ENCODE data around the gene SSH2. TPM values are rescaled to one million over a fixed set of nuclear protein-coding genes. Genes with fewer than 3 reads are reported as not detected.

Gene SSH2
- polyA plus RNA-seq, 10 donors: 15.4 to 27.2 (median 22.3) TPM

DNA sequence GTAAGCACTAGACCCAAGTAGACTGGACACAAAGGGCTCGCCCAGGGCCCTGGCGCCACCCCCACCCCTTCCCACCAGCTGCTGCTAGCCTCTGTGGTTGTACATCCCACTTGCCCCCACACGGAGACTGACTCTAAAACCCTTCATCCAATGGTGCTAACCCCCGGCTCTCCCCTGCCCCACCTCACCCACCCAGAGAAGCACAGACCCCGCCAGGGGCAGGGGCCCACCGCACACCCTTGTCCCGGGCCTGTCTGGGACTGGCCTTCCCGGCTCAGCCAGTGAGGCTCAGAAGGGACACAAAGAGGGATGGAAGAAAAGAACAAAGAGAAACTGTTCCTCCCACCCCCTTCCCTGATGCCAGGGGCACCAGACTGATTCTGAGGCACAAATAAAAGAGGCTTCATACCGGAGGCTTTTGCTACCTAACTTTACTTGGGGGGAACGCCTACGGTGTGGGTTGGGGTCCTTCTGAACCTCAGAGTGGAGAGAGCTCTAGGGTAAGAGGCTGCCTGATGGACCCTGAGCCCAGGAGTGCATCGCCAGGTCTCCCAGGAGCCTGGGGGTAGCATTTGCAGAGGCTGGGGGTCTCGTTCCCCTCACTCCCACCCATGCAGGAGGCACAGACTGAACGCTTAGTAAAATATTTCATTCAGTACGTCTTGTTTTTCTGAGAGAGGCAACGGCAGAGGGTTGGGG, 315.5 kb downstream of the SSH2 start:
- DNase-seq: peak in 1 of 3 donors; percentile 21

DNA sequence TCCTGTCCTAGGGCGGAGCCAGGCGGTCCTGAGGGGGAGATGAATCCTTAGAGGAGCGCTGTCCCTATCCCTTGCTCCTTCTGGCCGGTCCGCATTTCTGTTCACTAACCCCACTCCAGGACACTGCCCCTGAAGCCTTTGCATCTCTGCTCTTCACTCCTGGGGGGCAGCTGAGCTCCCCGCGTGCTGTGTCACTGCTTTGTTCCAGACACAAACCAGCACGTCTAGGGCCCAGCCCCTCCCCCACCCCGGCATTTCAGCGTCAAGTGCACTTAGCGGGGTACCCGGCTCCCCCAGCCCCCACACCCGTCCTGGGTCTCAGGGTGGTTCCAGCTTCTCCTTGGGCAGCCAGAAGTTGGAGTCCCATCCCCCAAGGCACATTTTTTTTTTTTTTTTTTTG, 316.2 kb downstream of the SSH2 start:
- DNase-seq: no peak

DNA sequence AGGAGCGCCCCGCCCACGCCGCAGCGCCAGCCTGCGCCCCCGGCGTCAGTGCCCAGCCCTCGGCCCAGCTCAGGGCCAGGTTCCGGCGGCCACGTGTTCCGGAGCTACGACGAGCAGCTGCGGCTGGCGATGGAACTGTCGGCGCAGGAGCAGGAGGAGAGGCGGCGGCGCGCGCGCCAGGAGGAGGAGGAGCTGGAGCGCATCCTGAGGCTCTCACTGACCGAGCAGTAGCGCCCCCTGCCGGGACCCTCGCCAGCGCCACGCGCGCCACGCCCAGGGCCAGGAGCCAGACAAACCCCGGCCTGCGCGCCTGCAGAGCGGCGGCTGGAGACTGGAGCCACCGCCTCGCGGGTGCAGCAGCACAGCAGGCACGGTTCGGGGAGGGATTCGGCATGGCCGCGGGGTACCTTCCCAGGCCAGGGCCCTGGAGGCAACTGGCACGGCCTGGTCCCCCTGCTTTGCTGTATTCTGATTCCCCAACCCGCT, 316.6 kb downstream of the SSH2 start:
- peak; percentile 87 to 97 (median 95) for DNase-seq

DNA sequence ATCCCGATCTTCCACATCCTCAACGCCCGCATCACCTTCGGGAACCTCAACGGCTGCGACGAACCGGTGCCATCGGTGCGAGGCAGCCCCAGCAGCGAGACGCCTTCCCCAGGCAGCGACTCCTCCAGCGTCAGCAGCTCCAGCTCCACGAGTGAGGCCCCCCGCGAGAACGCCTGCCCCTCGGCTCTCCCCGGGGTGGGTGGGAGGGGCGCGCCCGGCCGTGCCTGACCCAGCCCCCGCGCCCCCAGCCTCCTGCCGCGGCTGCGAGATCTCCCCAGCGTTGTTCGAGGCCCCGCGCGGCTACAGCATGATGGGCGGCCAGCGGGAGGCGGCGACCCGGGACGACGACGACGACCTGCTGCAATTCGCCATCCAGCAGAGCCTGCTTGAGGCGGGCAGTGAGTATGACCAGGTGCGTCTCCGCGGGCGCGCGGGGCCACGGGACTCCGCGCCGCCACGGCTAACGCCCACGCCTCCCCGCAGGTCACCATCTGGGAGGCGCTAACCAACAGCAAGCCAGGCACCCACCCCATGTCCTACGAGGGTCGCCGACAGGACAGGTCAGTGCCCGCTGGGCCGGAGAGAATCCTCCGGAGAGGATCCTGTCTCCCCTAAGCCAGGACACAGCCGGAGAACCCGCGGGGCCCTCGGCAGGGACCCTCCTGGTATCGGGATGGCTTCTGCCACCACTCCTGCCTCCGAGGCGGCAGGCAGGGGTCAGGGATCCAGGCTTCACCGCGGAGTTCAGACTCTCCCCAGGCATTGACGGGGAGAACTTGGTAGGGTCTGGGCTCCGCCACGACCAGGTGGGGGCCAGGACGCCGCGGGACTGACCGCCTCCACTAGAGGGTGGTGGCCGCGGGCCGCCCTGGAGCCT, 317.4 kb downstream of the SSH2 start:
- DNase-seq: no peak

DNA sequence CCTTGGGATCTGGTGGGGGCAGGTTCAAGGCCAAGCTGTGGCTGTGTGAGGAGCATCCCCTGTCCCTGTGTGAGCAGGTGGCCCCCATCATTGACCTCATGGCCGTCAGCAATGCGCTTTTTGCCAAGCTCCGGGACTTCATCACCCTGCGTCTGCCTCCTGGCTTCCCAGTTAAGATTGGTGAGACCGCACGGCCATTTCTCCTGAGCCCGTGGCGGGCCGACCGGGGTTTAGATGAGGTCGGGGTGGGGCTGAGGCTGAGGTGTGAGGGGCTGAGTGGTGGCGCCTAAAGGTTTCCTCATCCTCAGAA, 318.0 kb downstream of the SSH2 start:
- no peak for DNase-seq

DNA sequence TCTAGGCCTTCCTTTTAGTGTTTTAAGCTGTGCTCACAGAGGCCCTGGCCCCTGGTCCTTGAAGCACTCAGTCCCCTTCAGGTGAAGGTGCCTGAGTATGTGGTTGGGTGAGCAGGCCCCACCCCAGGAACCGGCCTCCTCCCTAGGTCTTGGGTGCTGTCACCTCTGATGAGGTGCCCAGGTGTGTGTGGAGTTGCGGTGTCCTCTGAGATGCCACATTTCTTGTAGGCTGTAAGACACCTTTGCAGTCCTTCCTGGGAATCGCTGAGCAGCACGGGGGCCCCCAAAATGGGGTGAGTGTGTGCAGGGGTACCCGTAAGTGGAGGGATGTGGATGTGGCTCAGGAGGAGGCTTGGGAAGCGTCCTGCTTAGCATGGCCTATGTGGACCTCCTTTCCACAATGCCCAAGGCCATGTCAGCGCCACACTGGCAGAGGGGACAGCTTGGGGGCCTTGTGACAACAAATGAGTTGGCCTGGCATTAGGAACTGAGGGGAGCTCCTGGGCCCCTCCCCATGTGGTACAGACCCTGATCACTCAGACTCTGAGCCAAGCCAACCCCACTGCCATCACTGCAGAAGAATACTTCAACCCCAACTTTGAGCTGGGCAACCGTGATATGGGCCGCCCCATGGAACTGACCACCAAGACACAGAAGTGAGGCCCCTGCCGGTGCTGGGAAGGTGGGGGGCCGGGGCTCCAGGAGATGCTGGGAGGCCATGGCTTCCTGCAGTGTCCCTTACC, 318.5 kb downstream of the SSH2 start:
- DNase-seq: peak in 1 of 3 donors; percentile 11

DNA sequence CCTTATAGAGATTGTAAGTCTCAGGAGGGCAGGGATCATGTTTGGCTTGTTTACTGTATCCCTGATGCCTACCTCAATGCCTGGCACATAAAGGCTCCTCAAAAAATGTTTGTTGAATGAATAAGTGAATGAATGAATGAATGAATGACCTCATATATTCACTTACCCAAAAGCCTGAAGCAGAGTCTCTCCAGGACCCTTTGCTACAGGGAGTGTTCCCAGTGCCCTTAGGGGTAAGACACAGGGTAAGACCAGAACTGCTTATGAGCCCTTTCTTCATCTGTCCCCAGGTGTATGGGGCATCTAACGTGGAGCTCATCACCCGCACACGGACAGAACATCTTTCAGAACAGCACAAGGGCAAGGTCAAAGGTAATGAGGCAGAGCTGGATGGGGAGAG, 319.6 kb downstream of the SSH2 start:
- no peak for DNase-seq

DNA sequence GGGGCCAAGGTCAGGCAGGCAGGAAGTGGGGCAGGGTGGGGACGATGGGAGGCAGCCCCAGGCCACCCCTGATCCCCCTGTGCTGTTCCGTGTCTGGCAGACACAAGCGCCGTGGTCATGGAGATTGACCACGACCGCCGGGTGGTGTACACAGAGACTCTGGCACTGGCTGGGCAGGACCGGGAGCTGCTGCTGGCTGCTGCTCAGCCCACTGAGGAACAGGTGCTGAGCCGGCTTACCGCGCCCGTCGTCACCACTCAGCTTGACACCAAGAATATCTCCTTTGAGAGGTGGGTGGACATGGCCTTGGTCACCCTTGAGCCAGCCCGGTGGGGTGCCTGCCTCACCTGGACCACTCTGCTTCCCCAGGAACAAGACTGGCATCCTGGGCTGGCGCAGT, 321.0 kb downstream of the SSH2 start:
- DNase-seq: no peak

DNA sequence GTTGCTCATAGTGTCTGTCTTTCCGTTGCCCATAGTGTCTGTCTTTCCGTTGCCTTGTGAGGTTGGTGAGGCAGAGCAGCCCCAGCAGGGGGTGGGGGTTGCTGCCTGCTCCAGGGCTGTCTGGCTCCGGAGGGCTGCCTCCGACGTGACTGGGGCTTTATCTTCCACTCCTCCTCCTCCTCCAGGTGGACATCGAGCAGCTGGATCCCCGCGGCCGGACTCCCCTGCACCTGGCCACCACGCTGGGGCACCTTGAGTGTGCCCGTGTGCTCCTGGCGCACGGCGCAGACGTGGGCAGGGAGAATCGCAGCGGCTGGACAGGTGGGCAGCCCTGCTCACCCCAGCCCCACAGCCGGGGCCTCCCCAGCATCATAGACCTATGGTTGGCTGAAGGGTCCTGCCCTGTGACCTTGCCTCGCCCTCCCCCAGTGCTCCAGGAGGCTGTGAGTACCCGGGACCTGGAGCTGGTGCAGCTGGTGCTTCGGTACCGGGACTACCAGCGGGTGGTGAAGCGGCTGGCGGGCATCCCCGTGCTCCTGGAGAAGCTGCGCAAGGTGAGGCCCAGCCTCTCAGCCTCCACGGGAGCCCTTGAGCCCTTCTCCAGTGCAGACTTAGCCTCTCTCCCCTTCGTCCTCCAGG, 322.4 kb downstream of the SSH2 start:
- DNase-seq: no peak

DNA sequence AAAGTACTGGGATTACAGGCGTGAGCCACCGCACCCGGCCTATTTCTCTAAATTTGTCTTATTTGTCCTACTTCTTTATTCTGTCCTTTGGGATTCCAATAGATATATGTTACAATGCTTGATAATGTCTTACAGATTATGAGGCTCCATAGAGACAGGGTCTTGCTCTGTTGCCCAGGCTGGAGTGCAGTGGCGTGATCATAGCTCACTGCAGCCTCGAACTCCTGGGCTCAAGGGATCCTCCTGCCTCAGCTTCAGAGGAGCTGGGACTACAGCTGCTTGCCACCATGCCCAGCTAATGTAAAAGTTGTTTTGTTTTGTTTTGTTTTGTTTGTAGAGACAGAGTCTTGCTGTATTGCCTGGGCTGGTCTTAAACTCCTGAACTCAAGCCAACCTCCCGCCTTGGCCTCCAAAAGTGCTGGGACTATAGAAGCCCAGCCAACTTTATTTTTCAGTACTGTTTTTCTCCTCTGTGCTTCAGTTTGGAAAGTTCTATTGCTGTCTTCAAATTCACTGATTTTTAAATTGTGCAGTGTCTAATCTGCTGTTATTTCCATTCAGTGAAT, 326.8 kb downstream of the SSH2 start:
- DNase-seq: peak in 2 of 3 donors; percentile 80 to 87

DNA sequence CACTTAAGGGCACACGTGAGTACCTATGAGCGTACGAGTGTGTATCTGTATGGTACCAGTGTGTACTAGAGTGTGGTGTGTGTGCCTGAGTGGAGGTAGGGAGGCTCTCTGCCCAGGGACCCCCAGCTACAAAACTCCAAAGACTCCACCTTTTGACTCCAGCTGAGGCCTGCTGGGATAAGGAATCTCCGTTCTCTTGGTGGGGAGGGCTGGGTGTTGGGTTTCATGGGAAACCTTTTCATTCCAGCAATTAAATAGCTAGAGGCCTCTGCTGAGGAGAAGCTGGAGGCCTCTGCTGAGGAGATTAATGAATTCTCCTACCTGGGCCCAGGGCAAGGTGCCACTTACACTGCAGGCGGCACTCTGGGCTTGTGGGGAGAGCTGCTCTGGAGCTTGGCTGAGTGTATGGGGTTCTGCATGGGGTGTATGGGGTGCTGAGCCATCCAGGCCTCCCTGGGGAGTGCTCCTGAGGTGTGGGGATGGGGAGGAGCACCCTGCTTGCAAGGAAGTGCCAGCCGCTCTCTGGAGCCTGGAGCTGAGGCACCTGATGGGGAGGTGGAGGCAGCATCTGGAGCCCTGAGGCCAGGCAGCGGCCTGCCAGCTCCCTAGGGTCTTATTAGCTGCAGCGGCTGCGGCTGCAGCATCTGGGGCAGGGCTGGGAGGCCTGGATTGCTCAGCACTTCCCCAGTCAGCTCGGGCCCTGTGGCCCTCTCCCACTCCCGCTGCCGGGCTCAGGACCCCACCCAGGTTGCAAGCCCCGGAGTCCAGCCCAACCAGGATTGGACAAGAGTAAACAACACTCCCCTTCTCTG, 332.5 kb downstream of the SSH2 start:
- DNase-seq: no peak

DNA sequence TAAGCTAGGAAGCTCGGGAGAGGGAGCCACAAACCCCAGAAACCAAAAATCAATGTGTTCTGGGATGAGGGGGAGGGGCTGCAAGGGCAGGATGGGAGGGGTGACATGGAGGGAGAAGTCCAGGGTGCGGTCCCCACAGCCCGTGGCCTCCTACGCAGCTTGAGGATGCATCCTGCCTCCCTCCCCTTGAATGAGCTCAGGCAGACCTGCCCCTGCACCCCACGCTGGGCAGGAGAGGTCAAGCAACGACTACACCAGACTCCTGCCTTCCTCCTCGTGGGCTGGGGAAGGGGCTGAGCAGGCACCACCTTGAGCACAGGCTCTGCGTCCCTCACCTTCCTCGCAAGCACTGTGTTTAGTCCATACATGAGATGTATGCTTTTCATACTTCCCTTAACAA, 333.2 kb downstream of the SSH2 start:
- DNase-seq: no peak

DNA sequence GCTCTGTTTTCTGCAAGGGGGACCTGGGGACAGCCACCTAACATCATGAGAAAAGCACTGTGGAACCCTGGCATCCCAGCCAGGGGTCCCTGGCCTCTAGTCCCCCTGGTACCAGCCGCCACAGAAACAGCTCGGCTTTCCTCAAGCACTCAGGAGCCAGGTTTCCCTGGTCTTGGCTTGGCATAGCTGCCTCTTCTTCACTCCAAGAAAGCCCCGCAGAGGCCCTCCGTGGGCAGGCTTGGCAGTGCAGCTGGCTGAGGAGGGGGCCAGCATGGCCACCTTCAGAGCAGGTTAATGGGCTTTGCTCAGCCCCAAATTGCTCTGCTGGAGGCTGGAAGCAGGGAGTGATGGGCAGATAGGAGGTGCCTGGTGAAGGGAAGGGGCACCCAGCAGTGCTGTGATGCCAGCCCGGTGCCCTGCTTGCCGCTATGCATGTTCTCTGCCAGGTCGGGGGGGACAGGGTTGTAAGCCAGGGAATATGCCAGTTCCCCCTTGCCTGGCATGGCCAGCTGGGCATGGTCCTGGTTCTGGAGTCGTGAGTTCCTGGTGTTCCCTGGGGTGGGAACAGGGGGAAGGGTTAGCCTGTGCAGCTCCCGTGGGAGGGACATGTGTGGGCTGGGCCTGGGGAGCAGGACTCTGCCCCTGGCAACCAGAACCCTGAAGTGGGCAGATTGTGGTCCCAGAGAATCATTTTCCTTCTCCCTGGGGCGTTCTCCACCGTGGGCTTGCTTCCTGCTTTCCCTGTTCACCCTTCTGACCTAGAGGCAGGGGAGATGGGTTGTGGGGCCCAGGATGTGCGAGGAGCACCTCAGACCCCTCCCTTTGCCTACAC, 333.9 kb downstream of the SSH2 start:
- DNase-seq: no peak

DNA sequence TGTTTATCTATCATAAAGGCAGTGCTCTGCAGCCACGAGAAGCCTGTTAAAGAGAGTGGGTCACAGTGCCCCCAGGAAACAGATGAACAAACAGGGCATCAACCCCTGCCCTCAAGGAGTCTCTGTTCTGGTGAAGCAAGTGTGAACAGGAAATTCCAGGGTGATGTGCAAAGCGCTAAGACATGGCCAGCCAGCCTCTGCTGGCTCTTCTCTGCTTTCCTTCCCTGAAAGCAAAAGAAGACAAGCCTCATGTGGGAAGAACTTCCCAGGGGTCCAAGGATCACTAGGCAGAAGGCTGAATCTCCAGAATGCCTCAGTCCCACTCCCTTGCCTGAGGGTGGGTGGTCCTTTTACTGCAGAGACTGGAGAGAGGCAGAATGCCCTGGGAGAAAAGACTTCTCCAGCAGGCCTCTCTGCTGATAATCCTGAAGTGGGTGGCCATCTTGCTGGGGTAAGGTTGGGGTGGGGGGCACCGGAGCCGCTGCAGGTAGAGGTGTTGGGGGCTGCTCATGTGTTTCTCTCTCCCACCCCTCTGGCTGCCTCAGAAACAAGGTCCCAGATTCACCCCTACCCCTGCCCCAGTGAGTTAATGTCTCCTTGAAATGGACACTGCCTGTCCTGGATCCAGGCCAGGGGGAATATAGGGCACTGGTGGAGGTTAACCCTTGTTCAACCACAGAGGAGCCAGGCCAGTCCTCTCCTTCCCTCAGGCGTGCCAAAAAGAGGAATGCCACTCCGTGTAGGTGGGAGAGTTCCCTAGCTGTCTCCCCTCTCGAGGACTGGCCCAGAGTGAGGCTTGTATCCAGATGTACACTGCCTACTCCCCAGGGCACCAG, 334.7 kb downstream of the SSH2 start:
- no peak for DNase-seq

DNA sequence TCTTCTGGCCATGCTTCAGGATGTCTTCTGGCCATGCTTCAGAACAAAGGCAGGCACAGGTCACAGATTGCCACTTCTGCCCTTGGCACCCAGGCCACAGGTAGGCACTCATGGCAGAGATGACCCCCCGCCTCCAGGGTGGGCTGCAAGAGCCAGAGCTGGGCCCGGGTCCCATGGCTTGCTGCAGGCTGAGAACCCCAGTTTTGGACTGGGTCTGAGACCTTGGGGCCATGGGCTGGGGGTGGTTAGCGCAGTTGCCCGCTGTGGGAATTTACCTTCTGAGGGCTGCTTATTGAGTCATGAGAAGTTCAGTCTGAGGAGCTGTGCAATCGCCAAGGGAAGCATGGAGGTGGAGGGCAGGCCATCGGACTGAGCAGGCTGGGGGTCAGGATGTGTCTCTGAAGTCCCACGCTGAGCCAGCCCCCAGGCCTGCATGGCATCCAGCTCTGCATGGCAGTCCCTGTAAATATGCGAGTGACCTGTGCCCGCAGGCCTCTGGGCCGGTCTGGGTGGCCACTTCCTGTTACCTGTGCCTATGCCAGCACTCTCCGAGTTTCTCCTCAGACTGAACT, 335.4 kb downstream of the SSH2 start:
- DNase-seq: no peak

DNA sequence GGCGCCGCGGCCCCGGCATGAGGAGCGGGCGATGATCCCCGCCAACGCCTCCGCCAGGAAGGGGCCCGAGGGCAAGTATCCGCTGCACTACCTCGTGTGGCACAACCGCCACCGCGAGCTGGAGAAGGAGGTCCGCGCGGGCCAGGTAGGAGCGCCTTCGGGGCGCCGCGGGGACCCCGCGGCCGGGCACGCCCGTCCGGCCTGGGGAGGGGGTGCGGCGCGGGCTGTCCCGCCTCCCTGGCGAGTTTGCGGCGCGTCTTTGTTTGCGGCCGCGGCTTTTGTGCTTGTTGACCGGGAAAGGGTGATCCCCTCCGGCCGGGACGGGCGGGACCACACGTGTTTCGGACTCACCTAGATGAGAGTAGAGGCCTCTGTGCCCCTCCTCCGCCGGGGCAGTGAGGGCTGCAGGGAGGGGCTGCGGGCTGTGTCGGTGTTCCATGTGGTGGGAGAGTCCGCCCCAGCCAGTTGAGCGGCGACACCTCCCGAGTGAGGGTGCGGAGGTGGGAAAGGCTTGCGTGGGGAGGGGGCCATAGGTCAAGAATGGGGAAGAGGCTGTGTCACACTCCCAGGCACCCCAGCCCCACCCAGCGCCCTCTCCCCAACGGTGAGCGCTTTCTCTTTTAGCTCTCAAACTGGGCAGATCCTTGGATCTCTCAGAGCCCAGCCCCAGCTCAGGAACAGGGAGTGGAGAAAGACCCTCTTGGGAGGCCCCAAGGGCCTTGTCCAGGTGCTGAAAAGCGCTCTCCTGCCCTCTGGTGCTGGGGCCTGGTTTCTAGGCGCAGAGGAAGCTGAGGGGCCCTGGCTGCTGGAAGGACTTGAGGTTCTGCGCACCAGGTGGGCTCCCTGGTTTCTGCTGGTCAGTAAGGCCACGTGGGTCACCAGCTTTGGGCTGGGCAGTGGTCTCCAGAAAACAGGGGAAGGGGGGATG, 336.2 kb downstream of the SSH2 start:
- no peak for DNase-seq

DNA sequence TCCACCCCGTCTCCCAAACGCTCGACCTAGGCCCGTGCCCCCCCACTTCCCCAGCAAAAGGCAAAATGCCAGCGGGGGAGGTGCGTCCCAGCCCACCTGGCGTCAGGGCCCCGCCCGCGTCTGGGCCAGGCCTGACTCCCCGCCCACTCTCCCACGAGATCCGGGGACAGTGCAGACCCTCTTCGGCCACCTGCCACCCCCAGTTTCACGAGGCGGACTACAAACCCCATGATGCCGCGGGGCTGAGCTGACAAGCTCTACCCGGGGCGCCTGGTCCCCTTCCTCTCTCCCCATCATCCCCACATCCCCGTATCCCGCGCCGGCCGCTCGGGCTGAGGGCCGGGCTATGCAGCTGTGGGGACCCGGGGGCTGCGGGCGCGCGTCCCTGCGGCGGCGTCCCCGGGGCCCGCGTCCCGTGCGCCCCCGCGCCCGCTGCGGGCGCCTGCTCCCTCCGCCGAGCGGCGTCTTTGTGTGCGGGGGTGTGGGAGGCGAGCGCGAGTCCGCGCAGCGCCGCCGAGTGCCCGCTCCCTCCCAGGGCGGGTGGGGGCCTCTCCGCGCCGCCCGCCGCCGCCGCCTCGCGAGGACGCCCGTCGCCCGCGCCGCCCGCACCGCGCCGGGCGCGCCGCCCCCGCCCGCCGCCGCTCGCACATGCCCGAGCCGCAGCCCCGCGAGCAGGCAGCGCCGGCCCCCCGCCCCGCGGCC, 337.0 kb downstream of the SSH2 start, which contains the start of gene ANKRD13B:
TSS of gene ANKRD13B (plus strand) at position 283 of the 702 bp plus-strand sequence. CDS start 490 bp downstream, outside the sequence.
- DNase-seq: peak in 1 of 3 donors; percentile 73
